Hepatocyte (in vitro differentiated cells): ENCODE data around the gene PRRX1. TPM values are rescaled to one million over a fixed set of nuclear protein-coding genes. Genes with fewer than 3 reads are reported as not detected.

Experiments used
- DNase-seq: peaks from one replicate; pipeline ENCODE4 v3.0.0-alpha.2; 2016; ENCODE audit warnings: low spot score
- H2AFZ ChIP-seq: fragments of 200-600 bp; sonication (generic); 2 replicates; pipeline ENCODE4 v1.6.0; 2016; ENCODE audit warnings: antibody characterized with exemption, mild to moderate bottlenecking
- H3K27ac ChIP-seq: fragments of 200-600 bp; sonication (generic); 2 replicates; pipeline ENCODE4 v1.5.1; 2016; ENCODE audit warnings: mild to moderate bottlenecking
- H3K27me3 ChIP-seq: fragments of 200-600 bp; sonication (generic); 2 replicates; pipeline ENCODE4 v1.6.1; 2016
- H3K36me3 ChIP-seq: fragments of 200-600 bp; sonication (generic); replicated peaks from 2 replicates; pipeline ENCODE4 v1.5.1; 2016; ENCODE audit warnings: low read depth; ENCODE audit not compliant: insufficient read depth
- H3K4me1 ChIP-seq: fragments of 200-600 bp; sonication (generic); 2 replicates; pipeline ENCODE4 v1.5.1; 2016; ENCODE audit warnings: mild to moderate bottlenecking, moderate library complexity; ENCODE audit not compliant: insufficient read depth
- H3K4me2 ChIP-seq: fragments of 200-600 bp; sonication (generic); 2 replicates; pipeline ENCODE4 v1.6.0; 2016
- H3K4me3 ChIP-seq: fragments of 200-600 bp; sonication (generic); 2 replicates; pipeline ENCODE4 v1.5.1; 2016; ENCODE audit warnings: mild to moderate bottlenecking
- H3K79me2 ChIP-seq: fragments of 200-600 bp; sonication (generic); 2 replicates; pipeline ENCODE4 v1.6.0; 2017; ENCODE audit warnings: mild to moderate bottlenecking
- H3K9me2 ChIP-seq: fragments of 200-600 bp; sonication (generic); replicated peaks from 2 replicates; pipeline ENCODE4 v1.6.0; 2017; ENCODE audit warnings: mild to moderate bottlenecking; ENCODE audit not compliant: insufficient read depth
- H3K9me3 ChIP-seq: fragments of 200-600 bp; sonication (generic); 2 replicates; pipeline ENCODE4 v1.5.1; 2016; ENCODE audit warnings: low read depth, mild to moderate bottlenecking
- H4K20me1 ChIP-seq: fragments of 200-600 bp; sonication (generic); 2 replicates; pipeline ENCODE4 v1.6.0; 2016; ENCODE audit warnings: mild to moderate bottlenecking; ENCODE audit not compliant: insufficient read depth, poor library complexity, severe bottlenecking
- CTCF ChIP-seq: fragments of 200-600 bp; sonication (generic); IDR thresholded peaks from 2 replicates; pipeline ENCODE4 v1.5.1; 2016; ENCODE audit warnings: antibody characterized with exemption, mild to moderate bottlenecking; ENCODE audit not compliant: poor library complexity
- EZH2 ChIP-seq: fragments of 200-600 bp; sonication (generic); IDR thresholded peaks from 2 replicates; pipeline ENCODE4 v1.6.1; 2016; ENCODE audit warnings: antibody characterized with exemption, mild to moderate bottlenecking, borderline replicate concordance
- EZH2phosphoT487 ChIP-seq: fragments of 200-600 bp; sonication (generic); IDR thresholded peaks from one replicate; pipeline ENCODE4 v1.6.1; 2018; ENCODE audit warnings: antibody characterized with exemption, mild to moderate bottlenecking, low read depth, moderate library complexity; ENCODE audit not compliant: unreplicated experiment, severe bottlenecking
- WGBS: methylation state at CpG from one replicate; pipeline ENCODE4 v1.1.6; 2016; ENCODE audit warnings: low lambda C conversion rate; ENCODE audit errors: missing lambda C conversion rate; 5-methylcytosine and 5-hydroxymethylcytosine counted together
- polyA plus RNA-seq: library from polyadenylated mRNA; unstranded; fragments of >200 nt; fragmentation: Nextera tagmentation; extraction: Ambion mirVana; gene quantifications from 2 replicates; pipeline ENCODE4 v1.2.1, GENCODE V29; 2016
- total RNA-seq: library from RNA; depleted of rRNA; stranded (reverse); fragments of >200 nt; gene quantifications from 2 replicates; pipeline ENCODE4 v1.2.3, GENCODE V29; 2014

PRRX1 gene
- total and polyA plus RNA-seq, 2 experiments from 2014 or later, result 9.8 to 42.3 TPM

- Histone ChIP-seq H3K9me3 (no peaks in the 10 kb centered on the region), H2AFZ (no peak overlapping the region), H3K9me2 (no peaks in the 10 kb centered on the region), H3K4me3 (no peak overlapping the region), H3K4me1 (no peaks in the 10 kb centered on the region), H3K79me2 (peaks cover 71% of the 10 kb centered on the region), H3K4me2 (peak overlapping the region; percentile 47), H3K27me3 (peaks cover 69% of the 10 kb centered on the region), H3K27ac (no peak overlapping the region), H4K20me1 (peaks cover 4% of the 10 kb centered on the region), H3K36me3 (no peaks in the 10 kb centered on the region)
- DNase-seq, result no peak
- no peak for TF ChIP-seq EZH2
- TF ChIP-seq CTCF, result no peak
- no peak for TF ChIP-seq EZH2phosphoT487
- WGBS, result 81% methylated on average over 4 of the region's 4 CpGs
Measured at GRCh38 chr1:170671629-170671963, 7.7 kb downstream of the PRRX1 start.

- WGBS, result 49% methylated on average over 2 of the region's 2 CpGs
- Histone ChIP-seq H3K9me3 (no peaks in the 10 kb centered on the region), H3K36me3 (no peaks in the 10 kb centered on the region), H3K4me1 (no peaks in the 10 kb centered on the region), H4K20me1 (peaks cover 7% of the 10 kb centered on the region), H3K27ac (no peak overlapping the region), H3K9me2 (no peaks in the 10 kb centered on the region), H3K27me3 (peaks cover 62% of the 10 kb centered on the region), H3K4me2 (no peak overlapping the region), H3K79me2 (peaks cover 70% of the 10 kb centered on the region), H3K4me3 (no peak overlapping the region), H2AFZ (no peak overlapping the region)
- no peak for DNase-seq
- TF ChIP-seq EZH2phosphoT487 (no peak), EZH2 (no peak), CTCF (no peak)
Measured at GRCh38 chr1:170672316-170672715, 8.4 kb downstream of the PRRX1 start.

GRCh38 chr1:170674239-170674638 is 10.3 kb downstream of the PRRX1 start:
- peaks cover 16% of the 10 kb centered on the region for H4K20me1 ChIP-seq
- peak overlapping the region; percentile 21 for H3K4me2 ChIP-seq
- H3K4me1 ChIP-seq, result no peaks in the 10 kb centered on the region
- no peak overlapping the region for H3K27ac ChIP-seq
- no peak for TF ChIP-seq CTCF
- TF ChIP-seq EZH2phosphoT487, result no peak
- no peak for TF ChIP-seq EZH2
- no peak for DNase-seq
- no peaks in the 10 kb centered on the region for H3K36me3 ChIP-seq
- H3K27me3 ChIP-seq, result peaks cover 43% of the 10 kb centered on the region
- H3K9me2 ChIP-seq, result no peaks in the 10 kb centered on the region
- 73% methylated on average over 3 of the region's 3 CpGs for WGBS
- H3K79me2 ChIP-seq, result peaks cover 67% of the 10 kb centered on the region
- no peak overlapping the region for H3K4me3 ChIP-seq
- H2AFZ ChIP-seq, result no peak overlapping the region
- no peaks in the 10 kb centered on the region for H3K9me3 ChIP-seq

- Histone ChIP-seq H3K27me3 (peaks cover 35% of the 10 kb centered on the region), H3K79me2 (peaks cover 68% of the 10 kb centered on the region)
- TF ChIP-seq CTCF (no peak), EZH2phosphoT487 (no peak)
Measured at GRCh38 chr1:170674986-170675385, 11.1 kb downstream of the PRRX1 start.

More at GRCh38 chr1:170674986-170675385, 11.1 kb downstream of the PRRX1 start:
- Histone ChIP-seq H3K9me2 (no peaks in the 10 kb centered on the region), H3K4me3 (no peak overlapping the region), H3K4me2 (peak overlapping the region; percentile 21), H2AFZ (no peak overlapping the region), H3K4me1 (no peaks in the 10 kb centered on the region), H3K27ac (peak overlapping the region; percentile 8), H3K9me3 (no peaks in the 10 kb centered on the region), H3K36me3 (no peaks in the 10 kb centered on the region), H4K20me1 (peaks cover 19% of the 10 kb centered on the region)
- WGBS, result 91% methylated on average over 1 of the region's 1 CpG
- no peak for DNase-seq
